Measurements from ENCODE around the gene CCNK.

DNA sequence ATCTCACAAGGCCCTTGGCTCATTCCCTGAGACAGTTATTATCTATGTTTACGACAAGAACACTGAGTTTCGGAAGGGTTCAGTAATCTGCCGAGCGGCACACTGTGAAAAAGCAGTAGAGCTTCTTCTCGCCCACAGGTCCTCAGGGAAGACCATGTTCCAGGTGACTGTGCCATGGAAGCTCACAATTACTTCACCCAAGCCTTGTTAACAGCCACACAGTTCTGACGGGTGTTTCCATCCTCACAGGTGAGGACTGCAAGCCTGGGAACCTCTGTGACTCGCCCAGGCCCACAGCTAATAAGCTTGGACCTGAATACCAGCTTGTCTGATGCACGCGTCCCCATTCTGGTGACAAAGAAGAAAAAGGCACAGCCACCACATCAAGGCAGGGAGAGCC, 15.9 kb upstream of the CCNK start:
- TF ChIP-seq, protein P1, sequence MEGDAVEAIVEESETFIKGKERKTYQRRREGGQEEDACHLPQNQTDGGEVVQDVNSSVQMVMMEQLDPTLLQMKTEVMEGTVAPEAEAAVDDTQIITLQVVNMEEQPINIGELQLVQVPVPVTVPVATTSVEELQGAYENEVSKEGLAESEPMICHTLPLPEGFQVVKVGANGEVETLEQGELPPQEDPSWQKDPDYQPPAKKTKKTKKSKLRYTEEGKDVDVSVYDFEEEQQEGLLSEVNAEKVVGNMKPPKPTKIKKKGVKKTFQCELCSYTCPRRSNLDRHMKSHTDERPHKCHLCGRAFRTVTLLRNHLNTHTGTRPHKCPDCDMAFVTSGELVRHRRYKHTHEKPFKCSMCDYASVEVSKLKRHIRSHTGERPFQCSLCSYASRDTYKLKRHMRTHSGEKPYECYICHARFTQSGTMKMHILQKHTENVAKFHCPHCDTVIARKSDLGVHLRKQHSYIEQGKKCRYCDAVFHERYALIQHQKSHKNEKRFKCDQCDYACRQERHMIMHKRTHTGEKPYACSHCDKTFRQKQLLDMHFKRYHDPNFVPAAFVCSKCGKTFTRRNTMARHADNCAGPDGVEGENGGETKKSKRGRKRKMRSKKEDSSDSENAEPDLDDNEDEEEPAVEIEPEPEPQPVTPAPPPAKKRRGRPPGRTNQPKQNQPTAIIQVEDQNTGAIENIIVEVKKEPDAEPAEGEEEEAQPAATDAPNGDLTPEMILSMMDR (IDR thresholded peaks at IDR 0.05; ENCODE audit: insufficient read depth, low read length, poor library complexity, severe bottlenecking), result no peak
- no peak for TF ChIP-seq EZH2phosphoT487 (conservative IDR thresholded peaks at IDR 0.05; ENCODE audit: low read length)

Measured in SU-DHL-6 (cell line).